Sigmoid colon (tissue), 7 donors: Measurements from ENCODE around the gene ZFP36L2. TPM values are rescaled to one million over a fixed set of nuclear protein-coding genes. Genes with fewer than 3 reads are reported as not detected.
A peak's percentile ranks its signal among the peaks of the same experiment; 100 is the strongest.

ENCODE experiments used
- DNase-seq: peaks from one replicate; pipeline ENCODE4 v3.0.0-alpha.2; 2019
- H3K27ac ChIP-seq, 4 donors: fragments of 200-600 bp; sonication (generic); one replicate each; pipeline ENCODE4 v1.5.1; 2016 to 2019; ENCODE audit warnings: mild to moderate bottlenecking in 1 of 4
- H3K27me3 ChIP-seq, 3 donors: fragments of 200-600 bp; sonication (generic); one replicate each; pipeline ENCODE4 v1.5.1; 2019; ENCODE audit warnings: mild to moderate bottlenecking in 1 of 3
- H3K36me3 ChIP-seq, 4 donors: fragments of 200-600 bp; sonication (generic); one replicate each; pipeline ENCODE4 v1.5.1; 2016 to 2019
- H3K4me1 ChIP-seq, 4 donors: fragments of 200-600 bp; sonication (generic); one replicate each; pipeline ENCODE4 v1.5.1; 2017 to 2019
- H3K4me3 ChIP-seq, 4 donors: fragments of 200-600 bp; sonication (generic); one replicate each; pipeline ENCODE4 v1.5.1; 2017 to 2019; ENCODE audit warnings: mild to moderate bottlenecking in 2 of 4, moderate library complexity in 1 of 4
- H3K9me3 ChIP-seq, 4 donors: fragments of 200-600 bp in 3 of 4; sonication (generic) in 3 of 4; one replicate each; pipeline versions ENCODE4 v1.5.1 to v1.6.1; 2013 to 2019
- CTCF ChIP-seq, 4 experiments: fragments of 450-650 bp in 3 of 4; fragments of 200-600 bp in 1 of 4; IDR thresholded peaks; one replicate each; pipeline ENCODE4 v1.5.1; 2016 to 2019; ENCODE audit warnings: antibody characterized with exemption in 4 of 4, mild to moderate bottlenecking in 3 of 4, moderate library complexity in 2 of 4
- EP300 ChIP-seq, 4 donors: sonication (generic); formaldehyde crosslinking; IDR thresholded peaks; one replicate each; pipeline ENCODE4 v1.6.1; 2017; ENCODE audit warnings: antibody characterized with exemption in 4 of 4
- POLR2A ChIP-seq, 2 donors: fragments of 450-650 bp; IDR thresholded peaks; one replicate each; pipeline ENCODE4 v1.6.1; 2016; ENCODE audit warnings: antibody characterized with exemption in 2 of 2, mild to moderate bottlenecking in 2 of 2, moderate library complexity in 2 of 2
- POLR2AphosphoS5 ChIP-seq, 4 donors: sonication (generic); formaldehyde crosslinking; IDR thresholded peaks; one replicate each; pipeline ENCODE4 v1.6.1; 2017; ENCODE audit warnings: antibody characterized with exemption in 4 of 4
- WGBS, 2 donors: extraction: QIAGEN DNeasy Blood & Tissue Kit; methylation state at CpG; one replicate each; pipeline ENCODE4 v1.1.7; 2013; 5-methylcytosine and 5-hydroxymethylcytosine counted together
- intact Hi-C: fragments of 100-400 bp; cut with DNase I; formaldehyde crosslinking; loops from one replicate; pipeline ENCODE4 v1.15.1; 2023
- polyA plus RNA-seq, 3 donors: library from polyadenylated mRNA; stranded (reverse); fragments of 200-250 nt; gene quantifications; one replicate each; pipeline ENCODE4 v1.2.3, GENCODE V29; 2013
- total RNA-seq, 4 donors: library from RNA; depleted of rRNA; stranded (reverse); fragments of >200 nt; gene quantifications; one replicate each; pipeline ENCODE4 v1.1.0, GENCODE V29; 2016
- donor health status: healthy with polysubstance abuse.
- donor health status: Bipolar disorder and iron deficiency.
- donor health status: healthy.

ZFP36L2 gene
- total and polyA plus RNA-seq, 7 donors: 59.8 to 120 (median 97.3) TPM

- Histone ChIP-seq H3K27ac (peak overlapping the region in 2 of 4 donors; percentile 24 to 59), H3K27me3 (no peaks in the 10 kb centered on the region), H3K9me3 (no peaks in the 10 kb centered on the region), H3K36me3 (no peaks in the 10 kb centered on the region), H3K4me1 (peaks cover 0 to 44% (median 31%) of the 10 kb centered on the region in 4 donors), H3K4me3 (no peak overlapping the region)
- no peak for DNase-seq
- no peak for TF ChIP-seq POLR2AphosphoS5 (IDR thresholded peaks at IDR 0.05)
- no peak for TF ChIP-seq EP300 (IDR thresholded peaks at IDR 0.05)
- TF ChIP-seq POLR2A (IDR thresholded peaks at IDR 0.05): no peak
- no peak for TF ChIP-seq CTCF (IDR thresholded peaks at IDR 0.05)
- intact Hi-C loops: loop anchor here (5.0 kb wide), 2 partner anchors 93 to 213 kb away; no protein-coding TSS in a partner anchor
- WGBS, 2 donors: 91 to 94% methylated on average over 5 of the region's 5 CpGs
Observed at GRCh38 chr2:43254331-43254730, 27.9 kb upstream of the ZFP36L2 start.

- H3K27ac ChIP-seq: peak overlapping the region; percentile 84 to 93 (median 88)
- TF ChIP-seq POLR2AphosphoS5 (IDR thresholded peaks at IDR 0.05) (peak; percentile 52 to 82 (median 78)), CTCF (IDR thresholded peaks at IDR 0.05) (no peak)
- no peaks in the 10 kb centered on the region for H3K36me3 ChIP-seq
- H3K27me3 ChIP-seq: no peaks in the 10 kb centered on the region
- intact Hi-C loops: loop anchor here (5.0 kb wide), 2 partner anchors 96 to 216 kb away; no protein-coding TSS in a partner anchor
- DNase-seq: no peak
- 65 to 72% methylated on average over 5 of the region's 5 CpGs for whole genome bisulfite sequencing, 2 donors
- H3K4me1 ChIP-seq: peaks cover 0 to 44% (median 31%) of the 10 kb centered on the region in 4 donors
- H3K4me3 ChIP-seq: no peak overlapping the region
- H3K9me3 ChIP-seq: no peaks in the 10 kb centered on the region
Observed at GRCh38 chr2:43251171-43251731, 24.8 kb upstream of the ZFP36L2 start.

GRCh38 chr2:43250015-43250414 lies 23.6 kb upstream of the ZFP36L2 start:
- H3K27me3 ChIP-seq: no peaks in the 10 kb centered on the region
- WGBS, 2 donors: 96 to 97% methylated on average over 2 of the region's 2 CpGs
- intact Hi-C loops: loop anchor here (5.0 kb wide), 2 partner anchors 97 to 217 kb away; no protein-coding TSS in a partner anchor
- H3K4me1 ChIP-seq: peaks cover 0 to 38% (median 26%) of the 10 kb centered on the region in 4 donors
- no peak overlapping the region for H3K4me3 ChIP-seq
- H3K9me3 ChIP-seq: no peaks in the 10 kb centered on the region
- TF ChIP-seq CTCF (IDR thresholded peaks at IDR 0.05) (no peak), POLR2AphosphoS5 (IDR thresholded peaks at IDR 0.05) (peak in 2 of 4 donors; percentile 7 to 10)
- peak overlapping the region; percentile 84 to 93 (median 88) for H3K27ac ChIP-seq
- H3K36me3 ChIP-seq: no peaks in the 10 kb centered on the region
- no peak for DNase-seq

GRCh38 chr2:43248621-43249020 lies 22.2 kb upstream of the ZFP36L2 start:
- intact Hi-C loops: no loop called here
- H3K36me3 ChIP-seq: no peaks in the 10 kb centered on the region
- peak overlapping the region in 1 of 4 donors; percentile 93 for H3K27ac ChIP-seq
- peaks cover 0 to 41% (median 25%) of the 10 kb centered on the region in 4 donors for H3K4me1 ChIP-seq
- H3K4me3 ChIP-seq: no peak overlapping the region
- 94 to 96% methylated on average over 7 of the region's 7 CpGs for WGBS, 2 donors
- no peak for TF ChIP-seq POLR2A (IDR thresholded peaks at IDR 0.05)
- no peak for TF ChIP-seq CTCF (IDR thresholded peaks at IDR 0.05)
- TF ChIP-seq EP300 (IDR thresholded peaks at IDR 0.05): no peak
- no peak for TF ChIP-seq POLR2AphosphoS5 (IDR thresholded peaks at IDR 0.05)
- no peak for DNase-seq
- H3K27me3 ChIP-seq: no peaks in the 10 kb centered on the region
- H3K9me3 ChIP-seq: no peaks in the 10 kb centered on the region

GRCh38 chr2:43246641-43247040 lies 20.2 kb upstream of the ZFP36L2 start:
- H3K27me3 ChIP-seq: no peaks in the 10 kb centered on the region
- H3K4me1 ChIP-seq: peaks cover 0 to 32% (median 21%) of the 10 kb centered on the region in 4 donors
- H3K36me3 ChIP-seq: no peaks in the 10 kb centered on the region
- TF ChIP-seq POLR2A (IDR thresholded peaks at IDR 0.05) (no peak), CTCF (IDR thresholded peaks at IDR 0.05) (no peak), POLR2AphosphoS5 (IDR thresholded peaks at IDR 0.05) (no peak), EP300 (IDR thresholded peaks at IDR 0.05) (no peak)
- no peak overlapping the region for H3K4me3 ChIP-seq
- no peak overlapping the region for H3K27ac ChIP-seq
- 92 to 96% methylated on average over 3 of the region's 3 CpGs for WGBS, 2 donors
- no peak for DNase-seq
- intact Hi-C loops: no loop called here
- H3K9me3 ChIP-seq: no peaks in the 10 kb centered on the region
